ACC112 (cell line): ENCODE results near the gene PTPN22.

Experiments
- H2AFZ ChIP-seq: fragments of 200-600 bp; sonication (generic); one replicate; pipeline ENCODE4 v1.6.0; 2017; ENCODE audit warnings: antibody characterized with exemption, low read length; ENCODE audit not compliant: unreplicated experiment
- H3K27ac ChIP-seq: fragments of 200-600 bp; sonication (generic); 2 replicates; pipeline ENCODE4 v1.5.1; 2014; ENCODE audit warnings: low read depth, mild to moderate bottlenecking, antibody characterized with exemption, low read length, moderate library complexity
- H3K27me3 ChIP-seq: fragments of 200-600 bp; sonication (generic); 2 replicates; pipeline ENCODE4 v1.6.1; 2014; ENCODE audit warnings: mild to moderate bottlenecking, antibody characterized with exemption, low read length, moderate library complexity, mixed read lengths; ENCODE audit not compliant: insufficient read depth
- H3K36me3 ChIP-seq: fragments of 200-600 bp; sonication (generic); 2 replicates; pipeline ENCODE4 v1.6.1; 2016; ENCODE audit warnings: mild to moderate bottlenecking, antibody characterized with exemption, low read length, moderate library complexity, mixed read lengths; ENCODE audit not compliant: insufficient read depth
- H3K4me1 ChIP-seq: fragments of 200-600 bp; sonication (generic); one replicate; pipeline ENCODE4 v1.6.1; 2016; ENCODE audit warnings: low read length, mixed read lengths; ENCODE audit not compliant: insufficient read depth, unreplicated experiment, control insufficient read depth
- H3K4me3 ChIP-seq: fragments of 200-600 bp; sonication (generic); 2 replicates; pipeline ENCODE4 v1.5.1; 2014; ENCODE audit warnings: mild to moderate bottlenecking, low read depth, low read length
- H3K79me2 ChIP-seq: fragments of 200-600 bp; sonication (generic); one replicate; pipeline ENCODE4 v1.6.0; 2016; ENCODE audit warnings: low read length; ENCODE audit not compliant: control insufficient read depth, unreplicated experiment, insufficient read depth

PTPN22 gene

GRCh38 chr1:113797472-113797871 is 74.0 kb downstream of the PTPN22 start:
- no peak overlapping the region for H3K27ac ChIP-seq
- no peak overlapping the region for H3K4me3 ChIP-seq
- no peaks in the 10 kb centered on the region for H3K27me3 ChIP-seq
- peaks cover 41% of the 10 kb centered on the region for H3K79me2 ChIP-seq
- no peak overlapping the region for H2AFZ ChIP-seq
- H3K4me1 ChIP-seq = peaks cover 14% of the 10 kb centered on the region
- peaks cover 12% of the 10 kb centered on the region for H3K36me3 ChIP-seq

DNA sequence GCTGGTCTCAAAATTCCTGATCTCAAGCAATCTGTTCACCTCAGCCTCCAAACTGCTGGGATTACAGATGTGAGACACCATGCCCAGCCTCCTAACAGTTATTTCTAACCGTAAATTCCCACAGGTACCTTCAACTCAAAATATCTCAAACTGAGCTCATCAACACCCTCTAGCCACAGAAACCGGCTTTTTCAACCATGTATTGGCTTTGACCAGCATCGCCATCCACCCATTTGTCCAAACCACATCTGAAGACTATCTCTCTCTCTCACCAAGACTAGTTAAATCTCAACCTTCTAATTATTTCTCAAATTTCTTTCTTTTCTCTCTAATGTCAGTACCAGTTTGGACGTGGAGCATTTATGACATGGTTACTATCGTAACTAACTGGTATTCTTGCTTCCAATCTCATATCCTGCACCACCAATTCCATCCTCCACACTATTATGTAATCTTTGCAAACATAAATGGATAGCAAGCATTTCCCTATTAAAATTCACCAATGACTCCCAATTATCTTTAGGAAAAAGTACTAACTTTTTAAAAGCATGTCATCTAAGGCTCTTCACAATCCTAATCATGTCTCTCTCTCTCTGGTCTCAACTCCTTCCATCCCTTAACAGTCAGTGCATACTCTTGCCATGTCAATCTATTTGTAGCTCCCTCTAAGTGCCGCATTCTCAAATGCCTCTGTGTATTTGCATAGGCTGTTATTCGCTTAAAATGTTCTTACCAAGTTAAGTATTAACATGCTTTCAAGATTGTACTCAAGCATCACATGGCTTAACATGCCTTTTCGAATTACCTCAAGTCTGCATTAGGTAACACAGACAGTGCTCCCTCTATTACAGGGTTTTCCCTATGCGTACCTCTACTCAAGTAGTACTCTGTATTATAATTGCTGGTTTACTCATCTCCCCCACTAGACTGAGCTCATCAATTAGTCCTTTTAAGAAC is 77.4 kb downstream of the PTPN22 start:
- Histone ChIP-seq H3K79me2 (peaks cover 19% of the 10 kb centered on the region), H2AFZ (no peak overlapping the region), H3K4me1 (peaks cover 16% of the 10 kb centered on the region), H3K36me3 (peaks cover 16% of the 10 kb centered on the region), H3K27ac (no peak overlapping the region), H3K27me3 (no peaks in the 10 kb centered on the region), H3K4me3 (no peak overlapping the region)

DNA sequence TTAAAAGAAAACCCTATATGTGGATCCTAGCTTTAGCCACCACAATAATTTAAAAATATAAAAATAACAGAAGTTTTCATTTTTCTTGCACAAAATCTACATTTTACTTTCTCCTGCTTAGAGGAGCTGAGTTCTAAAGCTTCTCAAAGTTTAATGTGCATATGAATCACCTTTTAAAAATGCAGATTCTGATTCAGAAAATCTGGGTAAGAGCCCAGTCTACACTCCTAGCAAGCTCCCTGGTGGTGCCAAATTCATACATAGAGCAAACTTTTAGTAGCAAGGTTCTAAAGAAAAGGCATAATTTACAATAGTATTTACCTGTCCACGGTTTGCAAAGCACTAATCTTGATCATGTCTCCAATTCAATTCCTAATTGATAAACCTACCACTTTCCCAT is 78.5 kb downstream of the PTPN22 start:
- Histone ChIP-seq H3K4me1 (peaks cover 16% of the 10 kb centered on the region), H2AFZ (no peak overlapping the region), H3K27ac (peak overlapping the region; percentile 57; the same call in 1 of the 2 replicates), H3K79me2 (peaks cover 17% of the 10 kb centered on the region), H3K4me3 (no peak overlapping the region; the same call in 1 of the 2 replicates), H3K27me3 (no peaks in the 10 kb centered on the region), H3K36me3 (peaks cover 16% of the 10 kb centered on the region)

- H3K27me3 ChIP-seq = no peaks in the 10 kb centered on the region
- H3K79me2 ChIP-seq = peaks cover 14% of the 10 kb centered on the region
- no peak overlapping the region for H3K4me3 ChIP-seq
These were observed 79.0 kb downstream of the PTPN22 start for GRCh38 chr1:113792471-113792870.

DNA sequence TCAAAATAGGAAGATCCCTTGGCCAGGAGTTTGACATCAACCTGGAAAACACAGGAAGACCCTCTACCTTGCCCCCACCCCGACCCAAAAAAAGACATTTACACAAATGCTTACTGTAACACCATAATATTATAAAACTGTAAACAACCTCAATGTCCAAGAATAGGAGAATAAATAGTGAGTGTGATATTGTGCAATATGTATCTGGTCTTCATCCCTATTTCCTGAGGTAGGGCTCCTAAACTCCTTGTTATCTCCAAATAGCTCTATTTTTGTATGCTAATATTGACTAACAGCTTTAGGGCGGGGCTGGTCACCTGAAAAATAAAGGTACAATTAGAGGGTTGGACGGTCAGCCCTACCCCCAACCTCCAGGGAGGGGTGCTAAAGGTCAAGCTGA is 82.7 kb downstream of the PTPN22 start:
- Histone ChIP-seq H3K79me2 (peaks cover 13% of the 10 kb centered on the region), H3K4me3 (no peak overlapping the region), H3K36me3 (0 out of 2 replicates have a peak, but pooled peaks cover 4% of the 10 kb centered on the region)

More at GRCh38 chr1:113792471-113792870, 79.0 kb downstream of the PTPN22 start:
- Histone ChIP-seq H2AFZ (no peak overlapping the region), H3K4me1 (peaks cover 16% of the 10 kb centered on the region), H3K27ac (peak overlapping the region; percentile 57), H3K36me3 (peaks cover 11% of the 10 kb centered on the region)

DNA sequence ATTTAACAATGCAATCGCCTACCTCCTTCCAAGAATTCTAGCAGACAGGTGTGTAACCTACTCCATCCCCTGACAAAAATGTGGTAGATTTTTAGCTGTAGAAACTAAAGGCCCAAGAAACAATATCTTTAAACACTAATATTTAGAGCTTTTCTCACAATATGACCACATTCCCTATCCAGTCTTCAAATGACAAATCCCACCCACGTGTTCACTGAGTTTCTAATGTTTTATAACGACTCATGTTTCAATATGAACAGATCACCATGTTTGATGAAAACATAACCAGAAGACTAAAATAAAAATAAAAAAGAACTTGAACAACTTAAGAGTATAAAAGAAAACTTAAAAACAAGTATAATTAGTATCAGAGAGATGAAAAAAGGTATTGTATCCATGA is 83.8 kb downstream of the PTPN22 start:
- peaks cover 16% of the 10 kb centered on the region for H3K79me2 ChIP-seq
- H3K36me3 ChIP-seq = 0 out of 2 replicates have a peak, but pooled peaks cover 4% of the 10 kb centered on the region

More for the DNA sequence above, 82.7 kb downstream of the PTPN22 start:
- H3K4me1 ChIP-seq = peaks cover 26% of the 10 kb centered on the region
- H2AFZ ChIP-seq = no peak overlapping the region
- no peaks in the 10 kb centered on the region for H3K27me3 ChIP-seq
- H3K27ac ChIP-seq = no peak overlapping the region

GRCh38 chr1:113786069-113786468 is 85.4 kb downstream of the PTPN22 start:
- Histone ChIP-seq H2AFZ (no peak overlapping the region), H3K4me1 (peaks cover 22% of the 10 kb centered on the region), H3K4me3 (no peak overlapping the region), H3K79me2 (peaks cover 28% of the 10 kb centered on the region), H3K27me3 (no peaks in the 10 kb centered on the region), H3K27ac (no peak overlapping the region), H3K36me3 (0 out of 2 replicates have a peak, but pooled peaks cover 4% of the 10 kb centered on the region)

More for the DNA sequence above, 83.8 kb downstream of the PTPN22 start:
- no peak overlapping the region for H2AFZ ChIP-seq
- no peaks in the 10 kb centered on the region for H3K27me3 ChIP-seq
- H3K4me1 ChIP-seq = peaks cover 23% of the 10 kb centered on the region
- H3K27ac ChIP-seq = no peak overlapping the region
- no peak overlapping the region for H3K4me3 ChIP-seq

- Histone ChIP-seq H3K27me3 (no peaks in the 10 kb centered on the region), H2AFZ (no peak overlapping the region), H3K36me3 (no peaks in the 10 kb centered on the region), H3K4me1 (peaks cover 22% of the 10 kb centered on the region), H3K79me2 (peaks cover 40% of the 10 kb centered on the region), H3K27ac (no peak overlapping the region), H3K4me3 (no peak overlapping the region)
These were observed 87.3 kb downstream of the PTPN22 start for GRCh38 chr1:113784104-113784779.

DNA sequence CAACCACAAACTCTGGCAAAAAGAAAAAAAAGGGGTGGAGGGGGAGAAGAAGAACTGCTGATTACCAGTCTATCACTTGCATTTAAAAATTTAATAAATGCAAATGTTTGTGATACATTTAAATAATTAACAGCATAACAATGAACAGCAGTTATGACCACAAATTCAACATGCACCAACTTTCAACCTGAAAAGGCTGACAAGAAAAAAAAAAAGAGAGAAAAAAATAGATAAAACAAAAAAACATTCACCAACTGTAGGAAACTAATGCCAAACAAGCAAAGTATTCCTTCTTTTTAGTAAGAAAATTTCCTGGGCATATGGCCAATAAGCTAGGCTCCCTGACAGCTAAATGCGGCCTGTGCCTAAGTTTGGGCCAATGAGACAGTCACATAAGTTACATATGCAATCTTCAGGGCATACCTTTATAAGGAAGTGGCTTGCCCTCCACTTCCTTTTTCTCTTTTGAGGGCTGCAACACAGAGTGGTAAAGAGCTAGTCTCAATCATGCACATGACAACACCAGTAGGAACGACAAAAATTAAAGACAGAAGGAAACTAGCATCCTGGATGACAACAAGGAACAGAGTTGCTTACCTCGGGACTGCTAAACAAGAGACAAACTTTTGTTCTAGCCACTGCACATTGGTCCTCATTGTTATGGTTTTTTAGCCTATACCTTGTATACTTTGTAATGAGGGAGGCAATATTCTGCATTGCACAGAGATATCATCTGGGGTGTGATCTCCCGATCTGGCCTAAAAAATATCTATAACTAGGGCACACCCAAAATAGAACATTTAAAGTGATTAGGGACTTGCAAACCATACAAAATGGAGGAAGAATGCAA is 88.0 kb downstream of the PTPN22 start:
- peaks cover 38% of the 10 kb centered on the region for H3K79me2 ChIP-seq
- H3K27ac ChIP-seq = no peak overlapping the region
- peaks cover 22% of the 10 kb centered on the region for H3K4me1 ChIP-seq
- H3K27me3 ChIP-seq = no peaks in the 10 kb centered on the region
- H3K36me3 ChIP-seq = no peaks in the 10 kb centered on the region
- H2AFZ ChIP-seq = no peak overlapping the region
- H3K4me3 ChIP-seq = no peak overlapping the region

- Histone ChIP-seq H3K36me3 (no peaks in the 10 kb centered on the region), H3K79me2 (peaks cover 38% of the 10 kb centered on the region), H2AFZ (no peak overlapping the region), H3K27me3 (no peaks in the 10 kb centered on the region), H3K4me1 (peaks cover 22% of the 10 kb centered on the region), H3K4me3 (no peak overlapping the region), H3K27ac (no peak overlapping the region)
These were observed 89.1 kb downstream of the PTPN22 start for GRCh38 chr1:113782406-113782805.
